Psoas muscle (tissue), 8 donors: Measurements from ENCODE around the gene ST6GAL1. TPM values are rescaled to one million over a fixed set of nuclear protein-coding genes. Genes with fewer than 3 reads are reported as not detected.

Experiments
- ATAC-seq, 4 donors: fragments of 200-7000 bp; cut with Tn5 transposase; one replicate each; pipeline ENCODE4 v1.9.1; 2020; ENCODE audit warnings: moderate library complexity in 3 of 4, mild to moderate bottlenecking in 2 of 4
- DNase-seq, 2 donors: peaks; one replicate each; pipeline ENCODE4 v3.0.0-alpha.2; 2020
- H3K27ac ChIP-seq: fragments of 200-600 bp; one replicate; pipeline ENCODE4 v1.8.0; 2022
- H3K27me3 ChIP-seq, 3 donors: fragments of 200-600 bp in 1 of 3; one replicate each; pipeline versions ENCODE4 v1.6.1 to v1.8.0; 2013 to 2022; ENCODE audit warnings: low read length in 2 of 3, mild to moderate bottlenecking in 2 of 3, moderate library complexity in 1 of 3; ENCODE audit not compliant: insufficient read depth in 3 of 3
- H3K36me3 ChIP-seq, 2 donors: fragments of 200-600 bp in 1 of 2; one replicate each; pipeline versions ENCODE4 v1.6.1 to v1.8.0; 2013 to 2022; ENCODE audit warnings: low read depth in 1 of 2, mild to moderate bottlenecking in 1 of 2, moderate library complexity in 1 of 2; ENCODE audit not compliant: insufficient read depth in 1 of 2
- H3K4me1 ChIP-seq: fragments of 200-600 bp; one replicate; pipeline ENCODE4 v1.8.0; 2022
- H3K4me3 ChIP-seq: fragments of 200-600 bp; one replicate; pipeline ENCODE4 v1.8.0; 2022; ENCODE audit warnings: mild to moderate bottlenecking
- H3K9me3 ChIP-seq: fragments of 200-600 bp; one replicate; pipeline ENCODE4 v1.8.0; 2022
- WGBS, 3 donors: extraction: QIAGEN DNeasy Blood & Tissue Kit; methylation state at CpG; one replicate each; pipeline versions ENCODE4 v1.1.6 to v1.1.7; 2013; 5-methylcytosine and 5-hydroxymethylcytosine counted together
- intact Hi-C, 2 donors: fragments of 100-400 bp; cut with DNase I; formaldehyde crosslinking; loops; one replicate each; pipeline versions ENCODE4 v1.11.0 to v1.14.2; 2022
- polyA plus RNA-seq, 3 donors: library from polyadenylated mRNA; stranded (reverse); fragments of 200-250 nt; gene quantifications; one replicate each; pipeline ENCODE4 v1.2.3, GENCODE V29; 2013
- total RNA-seq, 4 donors: library from RNA; stranded (reverse); fragmentation: NEBNext Ultra II Directional in 2 of 4; extraction: Animal tissue kit (Norgen Biotek cat#: 25700) in 2 of 4; gene quantifications; one replicate each; pipeline versions ENCODE4 v1.2.1 to v1.2.4, GENCODE V29; 2021 to 2023
- TF ChIP-seq, protein P1 (sequence below): fragments of 200-600 bp; IDR thresholded peaks from one replicate; pipeline ENCODE4 v1.8.0; 2022; ENCODE audit warnings: antibody characterized with exemption
- donor health status: healthy with polysubstance abuse.
- donor health status: DM: no; HTN: no; CAD: no; lungs with moderate emphysema.
- donor health status: Bipolar disorder and iron deficiency.
- donor health status: healthy.
- donor health status: DM: yes; HTN: yes; CAD: no.
- donor health status: DM: no; HTN: no; CAD: no.
- donor health status: DM: no; HTN: no; CAD: no.
- donor health status: DM: yes; HTN: yes; CAD: no.

ST6GAL1 gene
- total and polyA plus RNA-seq, 7 donors, result 4.2 to 25.0 (median 15.3) TPM

DNA sequence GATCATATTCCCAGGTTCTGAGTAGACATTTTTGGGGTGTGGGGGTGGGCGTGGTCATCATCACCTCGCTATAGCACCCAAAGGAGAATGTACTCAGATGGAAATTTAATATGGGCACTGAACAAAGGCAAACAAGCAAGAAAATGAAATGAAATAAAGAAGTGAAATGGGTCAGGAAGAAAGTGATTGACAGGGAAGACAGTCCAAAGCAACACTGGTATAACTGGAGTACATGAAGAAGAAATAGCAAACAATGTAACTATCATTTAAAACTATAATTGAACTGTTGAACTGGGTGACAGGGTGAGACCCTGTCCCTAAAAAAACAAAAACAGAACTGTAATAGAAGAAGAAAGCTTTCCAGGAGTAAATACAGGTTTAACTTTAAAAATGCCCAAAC, 184.2 kb downstream of the ST6GAL1 start:
- intact Hi-C loops, result loop anchor here in 1 of 2 donors (5.0 kb wide), 1 partner anchor 53 kb away; no protein-coding TSS in a partner anchor

DNA sequence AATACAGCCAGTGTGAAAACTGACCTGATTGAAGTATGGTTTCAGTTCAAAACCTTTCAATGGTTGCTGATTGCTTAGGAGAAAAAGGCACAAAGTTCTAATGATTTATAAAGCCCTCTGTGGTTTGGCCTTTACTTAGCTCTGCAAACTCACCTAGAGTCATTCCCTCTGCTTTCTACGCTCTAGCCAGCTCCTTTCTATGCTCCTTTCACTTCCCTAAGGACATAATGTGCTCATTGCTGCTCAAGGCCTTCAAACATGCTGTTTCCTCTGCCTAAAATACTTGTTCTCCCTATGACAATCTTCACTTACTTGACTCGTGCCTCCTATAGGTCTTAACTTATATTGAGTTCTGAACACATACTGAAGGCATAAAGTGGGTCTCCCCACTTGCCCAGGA, 190.0 kb downstream of the ST6GAL1 start:
- ATAC-seq, result no peak
- no peak overlapping the region for H3K27ac ChIP-seq
- H3K36me3 ChIP-seq, result no peaks in the 10 kb centered on the region
- TF ChIP-seq, protein P1, sequence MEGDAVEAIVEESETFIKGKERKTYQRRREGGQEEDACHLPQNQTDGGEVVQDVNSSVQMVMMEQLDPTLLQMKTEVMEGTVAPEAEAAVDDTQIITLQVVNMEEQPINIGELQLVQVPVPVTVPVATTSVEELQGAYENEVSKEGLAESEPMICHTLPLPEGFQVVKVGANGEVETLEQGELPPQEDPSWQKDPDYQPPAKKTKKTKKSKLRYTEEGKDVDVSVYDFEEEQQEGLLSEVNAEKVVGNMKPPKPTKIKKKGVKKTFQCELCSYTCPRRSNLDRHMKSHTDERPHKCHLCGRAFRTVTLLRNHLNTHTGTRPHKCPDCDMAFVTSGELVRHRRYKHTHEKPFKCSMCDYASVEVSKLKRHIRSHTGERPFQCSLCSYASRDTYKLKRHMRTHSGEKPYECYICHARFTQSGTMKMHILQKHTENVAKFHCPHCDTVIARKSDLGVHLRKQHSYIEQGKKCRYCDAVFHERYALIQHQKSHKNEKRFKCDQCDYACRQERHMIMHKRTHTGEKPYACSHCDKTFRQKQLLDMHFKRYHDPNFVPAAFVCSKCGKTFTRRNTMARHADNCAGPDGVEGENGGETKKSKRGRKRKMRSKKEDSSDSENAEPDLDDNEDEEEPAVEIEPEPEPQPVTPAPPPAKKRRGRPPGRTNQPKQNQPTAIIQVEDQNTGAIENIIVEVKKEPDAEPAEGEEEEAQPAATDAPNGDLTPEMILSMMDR, result no peak
- H3K9me3 ChIP-seq, result no peaks in the 10 kb centered on the region
- intact Hi-C loops, result loop anchor here in 1 of 2 donors (10.0 kb wide), 1 partner anchor 184 kb away; no protein-coding TSS in a partner anchor
- H3K27me3 ChIP-seq, result no peaks in the 10 kb centered on the region
- 85 to 90% (median 89%) methylated on average over 2 of the region's 2 CpGs for WGBS, 3 donors
- no peak for DNase-seq
- H3K4me1 ChIP-seq, result no peaks in the 10 kb centered on the region
- H3K4me3 ChIP-seq, result no peak overlapping the region

More for the DNA sequence above, 184.2 kb downstream of the ST6GAL1 start:
- no peaks in the 10 kb centered on the region for H3K27me3 ChIP-seq
- H3K4me1 ChIP-seq, result no peaks in the 10 kb centered on the region
- no peaks in the 10 kb centered on the region for H3K9me3 ChIP-seq
- TF ChIP-seq, protein P1, result no peak
- no peaks in the 10 kb centered on the region for H3K36me3 ChIP-seq
- no peak overlapping the region for H3K27ac ChIP-seq
- 86 to 96% (median 95%) methylated on average over 2 of the region's 2 CpGs for WGBS, 3 donors
- DNase-seq, result no peak
- H3K4me3 ChIP-seq, result no peak overlapping the region
- no peak for ATAC-seq

DNA sequence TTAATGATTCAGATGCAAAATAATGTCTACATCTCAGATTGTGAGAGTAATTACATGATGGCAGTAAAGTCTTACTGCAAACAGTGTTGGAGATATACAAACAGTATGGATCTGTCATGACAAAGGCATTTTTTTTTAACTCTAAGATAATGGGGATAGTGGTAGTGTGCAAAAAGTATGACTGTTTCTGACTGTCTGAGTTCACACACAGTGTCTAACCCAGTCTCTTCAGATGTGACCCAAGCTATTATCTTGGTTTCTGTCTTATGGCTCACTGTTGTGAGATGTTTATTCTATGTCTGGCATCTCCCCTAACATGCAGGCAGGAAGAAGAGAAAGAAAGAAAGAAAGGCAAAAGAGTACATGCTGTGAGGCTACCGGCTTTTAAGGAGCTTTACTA, 191.9 kb downstream of the ST6GAL1 start:
- H3K36me3 ChIP-seq, result no peaks in the 10 kb centered on the region

DNA sequence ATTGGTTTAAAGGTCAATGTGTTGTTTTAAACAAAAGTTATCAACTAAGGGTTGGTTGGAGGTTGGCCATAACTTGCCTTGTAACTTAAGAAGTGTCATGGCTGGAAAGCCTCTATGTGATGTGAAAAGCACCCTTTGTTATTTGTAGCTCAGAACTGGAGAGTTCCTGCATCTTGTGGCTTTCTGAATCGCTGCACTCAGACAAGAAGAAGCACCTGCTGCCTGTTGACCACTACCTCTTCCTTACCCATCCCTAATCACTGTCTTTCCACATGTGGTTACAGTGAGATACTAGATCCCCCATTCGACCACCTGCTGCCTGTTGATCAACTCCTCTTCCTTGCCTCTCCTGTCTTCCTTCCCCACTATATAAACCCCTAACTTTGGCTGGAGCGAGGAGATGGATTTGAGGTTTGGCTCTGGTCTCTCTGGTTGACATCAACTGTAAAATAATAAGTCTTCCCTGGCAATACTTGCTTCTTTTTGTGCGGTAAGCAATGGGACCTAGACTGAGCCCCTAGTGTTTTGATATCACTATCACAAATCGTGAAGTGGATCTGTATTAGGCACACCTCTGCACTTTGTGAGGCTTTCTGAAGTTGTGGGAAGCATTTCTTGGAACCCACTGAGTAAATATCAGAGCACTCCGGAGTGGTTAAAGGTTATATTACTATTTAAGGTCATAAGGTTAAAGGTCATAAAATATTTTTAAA, 195.1 kb downstream of the ST6GAL1 start:
- H3K4me1 ChIP-seq, result no peaks in the 10 kb centered on the region
- DNase-seq, result no peak
- H3K27me3 ChIP-seq, result no peaks in the 10 kb centered on the region
- intact Hi-C loops, result loop anchor here in 1 of 2 donors (10.0 kb wide), 1 partner anchor 179 kb away; no protein-coding TSS in a partner anchor
- H3K4me3 ChIP-seq, result no peak overlapping the region
- H3K27ac ChIP-seq, result no peak overlapping the region
- H3K36me3 ChIP-seq, result no peaks in the 10 kb centered on the region
- H3K9me3 ChIP-seq, result no peaks in the 10 kb centered on the region
- TF ChIP-seq, protein P1, result no peak
- WGBS, 3 donors, result 85 to 89% (median 87%) methylated on average over 6 of the region's 6 CpGs
- ATAC-seq, result no peak

More for the DNA sequence above, 191.9 kb downstream of the ST6GAL1 start:
- Histone ChIP-seq H3K27me3 (no peaks in the 10 kb centered on the region), H3K4me3 (no peak overlapping the region), H3K4me1 (no peaks in the 10 kb centered on the region), H3K27ac (no peak overlapping the region), H3K9me3 (no peaks in the 10 kb centered on the region)
- 90 to 100% (median 91%) methylated on average over 1 of the region's 1 CpG for WGBS, 3 donors
- DNase-seq (no peak), ATAC-seq (no peak)
- intact Hi-C loops, result loop anchor here in 1 of 2 donors (10.0 kb wide), 1 partner anchor 183 kb away; no protein-coding TSS in a partner anchor
- TF ChIP-seq, protein P1, result no peak

Other genes starting within 250 kb of the ST6GAL1 start
- under 1 TPM in 2 of 4 donors, not detected in 2; 0.16 to 0.26 TPM for gene KNG1, start 213.2 kb upstream of the ST6GAL1 start, total RNA-seq
- not detected for gene KNG1, start 213.2 kb upstream of the ST6GAL1 start, polyA plus RNA-seq
- 100 to 1,000 TPM; 541 to 778 (median 587) TPM for gene EIF4A2, start 146.9 kb upstream of the ST6GAL1 start, total RNA-seq
- gene EIF4A2, start 146.9 kb upstream of the ST6GAL1 start, polyA plus RNA-seq, result 100 to 1,000 TPM; 397 to 570 (median 513) TPM
- 1 to 10 TPM; 3.4 to 8.1 (median 6.0) TPM for gene RFC4, start 124.0 kb upstream of the ST6GAL1 start, total RNA-seq
- gene RFC4, start 124.0 kb upstream of the ST6GAL1 start, polyA plus RNA-seq, result 10 to 100 TPM; 10.3 to 20.6 (median 17.2) TPM
- gene ADIPOQ, start 87.8 kb upstream of the ST6GAL1 start, total RNA-seq, result 1 to 10 TPM in 2 of 4 donors, under 1 TPM in 2; 0.58 to 3.7 (median 1.4) TPM
- 1 to 10 TPM; 1.3 to 9.3 (median 2.3) TPM for gene ADIPOQ, start 87.8 kb upstream of the ST6GAL1 start, polyA plus RNA-seq
- gene RPL39L, start 209.0 kb downstream of the ST6GAL1 start, total RNA-seq, result 1 to 10 TPM in 1 of 4 donors, under 1 TPM in 2, not detected in 1; 0.32 to 1.2 (median 0.59) TPM
- gene RPL39L, start 209.0 kb downstream of the ST6GAL1 start, polyA plus RNA-seq, result 1 to 10 TPM in 1 of 3 donors, under 1 TPM in 2; 0.68 to 1.8 (median 0.79) TPM